Endothelial cell of umbilical vein (primary cell): ENCODE measurements around the gene FTO. TPM values are rescaled to one million over a fixed set of nuclear protein-coding genes. Genes with fewer than 3 reads are reported as not detected.

ENCODE experiments used
- BruUV-seq: library from RNA; stranded (reverse); fragments of 400-500 nt; replicated peaks from 2 replicates; lab custom pipeline; 2021; lab: Mats Ljungman, UMichigan
- CTCF ChIA-PET: fragments of 300-600, 350-600 bp; sonication (Branson Sonifier 250); formaldehyde crosslinking; loops from one replicate; lab custom pipeline; 2021; ENCODE audit warnings: antibody characterized with exemption, inconsistent platforms; lab: Charles Lee
- POLR2A ChIA-PET: fragments of 300-600, 350-600 bp; sonication (Branson Sonifier 250); formaldehyde crosslinking; loops from one replicate; lab custom pipeline; 2021; ENCODE audit warnings: antibody characterized with exemption, inconsistent platforms; lab: Charles Lee
- DNase-seq: peaks from one replicate; pipeline ENCODE4 v3.0.0-alpha.2; 2011; ENCODE audit warnings: low read depth, low spot score
- FAIRE-seq: peaks from 2 replicates; lab custom pipeline; 2011; peaks lifted over from hg19 to GRCh38; lab: Jason Lieb, UNC
- H2AFZ ChIP-seq: 2 replicates; pipeline ENCODE4 v1.6.0; 2012; ENCODE audit warnings: low read depth, low read length, control low read depth, inconsistent platforms
- H3K27ac ChIP-seq: 2 replicates; pipeline ENCODE4 v1.5.1; 2011; ENCODE audit warnings: low read depth, mild to moderate bottlenecking, control low read depth, low read length, moderate library complexity; ENCODE audit not compliant: insufficient read depth
- H3K27me3 ChIP-seq, 2 experiments: 2 replicates each; pipeline versions ENCODE4 v1.6.0 to v1.6.1; 2011; ENCODE audit warnings: low read length in 2 of 2, mixed read lengths in 1 of 2; ENCODE audit not compliant: control insufficient read depth in 2 of 2, insufficient read depth in 2 of 2
- H3K36me3 ChIP-seq, 2 experiments: 2 replicates in 1 of 2; 3 replicates in 1 of 2; pipeline ENCODE4 v1.5.1; 2011; ENCODE audit warnings: low read length in 2 of 2, mild to moderate bottlenecking in 1 of 2, moderate library complexity in 1 of 2; ENCODE audit not compliant: control insufficient read depth in 2 of 2, insufficient read depth in 2 of 2; ENCODE audit errors: extremely low read depth in 1 of 2
- H3K4me1 ChIP-seq: 3 replicates; pipeline ENCODE4 v1.5.1; 2011; ENCODE audit warnings: mild to moderate bottlenecking, low read length; ENCODE audit not compliant: control insufficient read depth, insufficient read depth; ENCODE audit errors: extremely low read depth
- H3K4me2 ChIP-seq: 2 replicates; pipeline ENCODE4 v1.6.1; 2011; ENCODE audit warnings: low read length, control low read depth, mixed read lengths; ENCODE audit not compliant: insufficient read depth
- H3K4me3 ChIP-seq, 3 experiments: fragments of 200-600 bp in 1 of 3; sonication (generic), shearing (Covaris generic) in 1 of 3; replicated peaks in 1 of 3; 2 replicates each; pipeline ENCODE4 v1.5.1; 2011 to 2016; ENCODE audit warnings: control low read depth in 3 of 3, low read length in 3 of 3, mild to moderate bottlenecking in 2 of 3, inconsistent platforms in 1 of 3, low read depth in 1 of 3, moderate library complexity in 1 of 3; ENCODE audit not compliant: insufficient read depth in 1 of 3
- H3K79me2 ChIP-seq: 2 replicates; pipeline ENCODE4 v1.6.0; 2012; ENCODE audit warnings: low read length, inconsistent platforms; ENCODE audit not compliant: control insufficient read depth, insufficient read depth
- H3K9ac ChIP-seq: replicated peaks from 2 replicates; pipeline ENCODE3; 2011; ENCODE audit warnings: low read length, control low read depth; ENCODE audit not compliant: insufficient read depth; ENCODE audit errors: extremely low read depth
- H3K9me1 ChIP-seq: replicated peaks from 3 replicates; pipeline ENCODE4 v1.6.0; 2011; ENCODE audit warnings: mild to moderate bottlenecking, low read length; ENCODE audit not compliant: control insufficient read depth, insufficient read depth; ENCODE audit errors: extremely low read depth
- H3K9me3 ChIP-seq: replicated peaks from 2 replicates; pipeline ENCODE4 v1.5.1; 2012; ENCODE audit warnings: low read length, inconsistent platforms; ENCODE audit not compliant: control insufficient read depth, insufficient read depth
- H4K20me1 ChIP-seq: replicated peaks from 2 replicates; pipeline ENCODE3; 2011; ENCODE audit warnings: mild to moderate bottlenecking, low read length; ENCODE audit not compliant: control insufficient read depth, insufficient read depth; ENCODE audit errors: extremely low read depth
- CTCF ChIP-seq, 2 donors: IDR thresholded peaks; 1 replicate in 1 of 2; 2 replicates in 1 of 2; pipeline ENCODE4 v1.5.1; 2011; ENCODE audit warnings: low read length in 2 of 2, mild to moderate bottlenecking in 2 of 2, moderate library complexity in 2 of 2, control low read depth in 1 of 2, inconsistent platforms in 1 of 2, low read depth in 1 of 2; ENCODE audit not compliant: insufficient read depth in 1 of 2; ENCODE audit errors: extremely low read depth in 1 of 2
- EZH2 ChIP-seq: IDR thresholded peaks from 2 replicates; pipeline ENCODE4 v1.6.1; 2012; ENCODE audit warnings: borderline replicate concordance, low read depth, mild to moderate bottlenecking, moderate library complexity, low read length, inconsistent platforms; ENCODE audit not compliant: severe bottlenecking
- FOS ChIP-seq: IDR thresholded peaks from 2 replicates; pipeline ENCODE4 v1.6.1; 2011; ENCODE audit warnings: mild to moderate bottlenecking, low read length, moderate library complexity, borderline replicate concordance; ENCODE audit not compliant: insufficient read depth
- GATA2 ChIP-seq: IDR thresholded peaks from 2 replicates; pipeline ENCODE4 v1.7.0; 2011; ENCODE audit warnings: low read depth, mild to moderate bottlenecking, moderate library complexity, mixed read lengths, low read length; ENCODE audit not compliant: insufficient read length, insufficient read depth
- JUN ChIP-seq: IDR thresholded peaks from 2 replicates; pipeline ENCODE4 v1.6.1; 2011; ENCODE audit warnings: borderline replicate concordance, low read depth; ENCODE audit not compliant: insufficient read length, insufficient read depth
- MAX ChIP-seq: IDR thresholded peaks from 2 replicates; pipeline ENCODE4 v1.6.1; 2011; ENCODE audit not compliant: insufficient read depth, insufficient read length
- MYC ChIP-seq: IDR thresholded peaks from one replicate; pipeline ENCODE4 v1.6.1; 2011; ENCODE audit warnings: mild to moderate bottlenecking, low read depth, low read length
- POLR2A ChIP-seq: IDR thresholded peaks from 2 replicates; pipeline ENCODE4 v1.6.1; 2012; ENCODE audit warnings: low read depth, mild to moderate bottlenecking, control low read depth, low read length
- POLR2AphosphoS5 ChIP-seq: IDR thresholded peaks from 2 replicates; pipeline ENCODE4 v1.6.1; 2012; ENCODE audit warnings: low read depth, mild to moderate bottlenecking, control low read depth, low read length, moderate library complexity; ENCODE audit not compliant: insufficient read depth
- dilution Hi-C: fragments of 300-500 bp; cut with MboI; formaldehyde crosslinking; loops from one replicate; pipeline ENCODE4 v1.15.0; 2019; ENCODE audit warnings: low sequenced_read_pairs; ENCODE audit not compliant: extremely low pct_ligation_motif_present
- intact Hi-C: fragments of 100-400 bp; cut with micrococcal nuclease; formaldehyde crosslinking; loops from one replicate; pipeline ENCODE4 v1.10.0; 2022
- polyA plus RNA-seq, 4 experiments: library from polyadenylated mRNA; depleted of rRNA in 3 of 4; stranded (reverse) in 3 of 4; unstranded in 1 of 4; fragments of >200 nt; gene quantifications; 2 replicates each; pipeline versions ENCODE4 v1.2.1 to v1.2.3, GENCODE V29; 2011 to 2012; ENCODE audit warnings: missing spikeins in 1 of 4
- total RNA-seq: library from RNA; stranded (reverse); gene quantifications from 2 replicates; pipeline ENCODE4 v1.2.3, GENCODE V29; 2021

FTO gene
- total and polyA plus RNA-seq, 2 donors (not counting 3 experiments of a cell fraction or from before 2014, with no cell fraction given), result 48.6 to 87.1 TPM

- H3K4me1 ChIP-seq, result no peaks in the 10 kb centered on the region
- H3K27me3 ChIP-seq, result no peaks in the 10 kb centered on the region
- no peaks in the 10 kb centered on the region for H3K9me3 ChIP-seq
- FAIRE-seq (no peak), DNase-seq (no peak)
- no TSS peak for BruUV-seq
- POLR2A ChIA-PET, result no interaction called here
- no peak overlapping the region for H3K9ac ChIP-seq
- intact Hi-C loops (no loop called here), dilution Hi-C loops (no loop called here)
- no peak overlapping the region for H3K4me3 ChIP-seq
- H4K20me1 ChIP-seq, result no peaks in the 10 kb centered on the region
- H3K36me3 ChIP-seq, result no peaks in the 10 kb centered on the region
- CTCF ChIA-PET, result no interaction called here
- no peak overlapping the region for H2AFZ ChIP-seq
- TF ChIP-seq GATA2 (no peak), POLR2AphosphoS5 (no peak), EZH2 (no peak), MYC (no peak), MAX (no peak), POLR2A (no peak), FOS (no peak), CTCF (IDR thresholded peaks at IDR 0.05; ENCODE audit: extremely low read depth in 1 of 2, insufficient read depth in 1 of 2, low read depth in 1 of 2, low read length in 2 of 2) (no peak), JUN (no peak)
- no peaks in the 10 kb centered on the region for H3K79me2 ChIP-seq
- no peak overlapping the region for H3K27ac ChIP-seq
- no peak overlapping the region for H3K4me2 ChIP-seq
- H3K9me1 ChIP-seq, result no peaks in the 10 kb centered on the region
These were observed 129.1 kb downstream of the FTO start for GRCh38 chr16:53832896-53833544.
